Measurements from ENCODE around the gene CAMK4. TPM values are rescaled to one million over a fixed set of nuclear protein-coding genes. Genes with fewer than 3 reads are reported as not detected.

Gene CAMK4
- total and polyA plus RNA-seq, 2 donors: 30.7 to 107 TPM

DNA sequence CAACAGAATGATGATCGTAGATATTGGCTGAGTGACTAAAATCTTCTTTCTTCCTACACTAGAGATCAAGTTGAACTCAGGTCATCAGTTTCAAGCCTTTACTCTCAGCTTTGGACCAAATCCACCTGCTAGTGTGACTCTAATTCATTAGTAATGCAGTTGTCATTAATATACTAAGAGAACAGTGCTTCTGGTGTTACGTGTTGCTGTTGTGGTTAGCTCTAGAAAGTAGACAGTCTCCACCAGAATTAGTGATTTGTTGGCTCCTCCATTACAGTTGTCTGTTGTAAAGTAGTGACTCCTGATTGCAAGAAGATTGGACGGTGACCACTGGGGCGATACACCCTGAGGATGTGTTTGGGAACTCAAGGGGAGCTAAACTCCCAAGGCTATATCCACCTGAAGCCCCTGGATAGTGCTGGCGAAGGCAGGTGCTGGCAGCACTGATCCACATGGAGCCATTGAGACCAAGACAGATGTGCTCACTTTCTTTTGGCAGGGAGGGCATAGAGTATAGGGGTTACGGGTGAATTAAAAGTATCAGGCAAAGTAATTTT is 3.1 kb downstream of the CAMK4 start:
- peaks cover 0 to 4% of the 10 kb centered on the region in 2 donors for H3K36me3 ChIP-seq (ENCODE audit: control insufficient read depth in 2 of 2, insufficient read depth in 2 of 2, low read length in 1 of 2)
- no peak for DNase-seq (ENCODE audit: low read depth in 6 of 9, low spot score in 9 of 9)
- H3K4me3 ChIP-seq (ENCODE audit: low read length in 2 of 2): peak overlapping the region; percentile 64 to 96
- H3K4me1 ChIP-seq (ENCODE audit: control insufficient read depth in 2 of 2, insufficient read depth in 2 of 2, low read length in 2 of 2): peaks cover 24 to 44% of the 10 kb centered on the region in 2 donors
- peaks cover 0 to 5% of the 10 kb centered on the region in 2 donors for H3K27me3 ChIP-seq (ENCODE audit: control insufficient read depth in 2 of 2, insufficient read depth in 1 of 2, low read length in 1 of 2)
- peak overlapping the region; percentile 81 to 98 for H3K27ac ChIP-seq (ENCODE audit: low read depth in 1 of 2, low read length in 1 of 2)
- no peaks in the 10 kb centered on the region for H3K9me3 ChIP-seq (ENCODE audit: control insufficient read depth in 2 of 2, insufficient read depth in 1 of 2, low read length in 1 of 2)
- 74% methylated on average over 6 of the region's 6 CpGs for WGBS

DNA sequence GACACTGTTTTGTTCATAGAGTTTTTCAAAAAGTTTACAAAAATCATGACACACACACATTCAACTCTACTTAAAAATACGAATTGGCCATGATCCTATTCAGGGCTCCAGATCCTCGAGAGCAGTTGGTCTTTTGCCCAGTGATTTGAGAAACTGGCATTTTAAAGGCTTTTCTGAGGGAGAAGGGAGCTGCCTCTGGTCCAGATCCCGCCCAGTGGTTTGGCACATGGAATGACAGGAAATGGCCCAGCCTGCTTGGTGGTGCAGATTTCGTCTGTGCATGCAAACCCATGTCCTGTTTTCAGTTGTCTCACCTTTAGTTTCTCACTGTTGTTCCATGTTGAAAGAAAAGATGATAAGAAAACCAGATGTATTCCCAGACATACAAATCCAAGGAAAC is 3.6 kb downstream of the CAMK4 start:
- peaks cover 0 to 4% of the 10 kb centered on the region in 2 donors for H3K36me3 ChIP-seq (ENCODE audit: control insufficient read depth in 2 of 2, insufficient read depth in 2 of 2, low read length in 1 of 2)
- no peaks in the 10 kb centered on the region for H3K9me3 ChIP-seq (ENCODE audit: control insufficient read depth in 2 of 2, insufficient read depth in 1 of 2, low read length in 1 of 2)
- peak overlapping the region; percentile 64 to 96 for H3K4me3 ChIP-seq (ENCODE audit: low read length in 2 of 2)
- DNase-seq (ENCODE audit: low read depth in 6 of 9, low spot score in 9 of 9): peak in 3 of 9 donors; percentile 41 to 75 (median 45)
- peaks cover 28 to 45% of the 10 kb centered on the region in 2 donors for H3K4me1 ChIP-seq (ENCODE audit: control insufficient read depth in 2 of 2, insufficient read depth in 2 of 2, low read length in 2 of 2)
- H3K27ac ChIP-seq (ENCODE audit: low read depth in 1 of 2, low read length in 1 of 2): peak overlapping the region; percentile 90 to 98
- 50% methylated on average over 4 of the region's 4 CpGs for WGBS
- peaks cover 0 to 5% of the 10 kb centered on the region in 2 donors for H3K27me3 ChIP-seq (ENCODE audit: control insufficient read depth in 2 of 2, insufficient read depth in 1 of 2, low read length in 1 of 2)

DNA sequence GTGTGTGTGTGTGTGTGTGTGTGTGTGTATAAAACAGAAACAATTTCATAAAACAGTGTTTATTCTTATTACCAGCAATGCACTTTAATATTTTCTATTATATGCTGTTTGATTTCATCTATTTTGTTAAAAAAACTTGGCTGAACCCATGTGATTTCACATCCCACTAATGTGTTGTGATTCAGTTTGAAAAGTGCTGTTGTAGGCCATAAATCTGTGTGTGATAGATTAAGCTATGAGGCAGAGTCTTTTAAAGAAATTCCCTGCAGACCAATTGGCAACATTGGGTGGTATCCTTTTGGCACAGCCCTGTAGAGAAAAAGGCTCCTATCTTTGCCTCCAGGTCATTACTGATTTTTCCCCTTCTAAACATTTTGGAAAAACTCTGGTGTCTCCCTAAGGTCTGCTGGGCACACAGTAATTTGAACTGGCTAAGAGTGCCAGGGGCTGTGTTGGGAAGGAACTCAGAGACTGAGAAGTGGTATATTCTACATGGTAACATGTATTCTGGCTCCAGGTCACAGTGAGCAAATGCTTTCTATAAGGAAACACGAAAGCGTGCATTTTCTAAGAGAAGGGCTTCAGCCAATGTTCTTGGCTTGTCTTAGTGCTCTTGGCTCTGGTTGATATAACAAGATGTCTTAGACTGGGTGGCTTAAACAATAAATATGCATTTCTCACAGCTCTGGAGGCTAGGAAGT is 4.5 kb downstream of the CAMK4 start:
- peaks cover 0 to 4% of the 10 kb centered on the region in 2 donors for H3K36me3 ChIP-seq (ENCODE audit: control insufficient read depth in 2 of 2, insufficient read depth in 2 of 2, low read length in 1 of 2)
- H3K27me3 ChIP-seq (ENCODE audit: control insufficient read depth in 2 of 2, insufficient read depth in 1 of 2, low read length in 1 of 2): peaks cover 0 to 5% of the 10 kb centered on the region in 2 donors
- no peaks in the 10 kb centered on the region for H3K9me3 ChIP-seq (ENCODE audit: control insufficient read depth in 2 of 2, insufficient read depth in 1 of 2, low read length in 1 of 2)
- 80% methylated on average over 2 of the region's 2 CpGs for WGBS
- H3K4me3 ChIP-seq (ENCODE audit: low read length in 2 of 2): peak overlapping the region; percentile 45 to 96
- peak overlapping the region; percentile 95 to 98 for H3K27ac ChIP-seq (ENCODE audit: low read depth in 1 of 2, low read length in 1 of 2)
- DNase-seq (ENCODE audit: low read depth in 6 of 9, low spot score in 9 of 9): peak in 1 of 9 donors; percentile 44
- peaks cover 21 to 44% of the 10 kb centered on the region in 2 donors for H3K4me1 ChIP-seq (ENCODE audit: control insufficient read depth in 2 of 2, insufficient read depth in 2 of 2, low read length in 2 of 2)

DNA sequence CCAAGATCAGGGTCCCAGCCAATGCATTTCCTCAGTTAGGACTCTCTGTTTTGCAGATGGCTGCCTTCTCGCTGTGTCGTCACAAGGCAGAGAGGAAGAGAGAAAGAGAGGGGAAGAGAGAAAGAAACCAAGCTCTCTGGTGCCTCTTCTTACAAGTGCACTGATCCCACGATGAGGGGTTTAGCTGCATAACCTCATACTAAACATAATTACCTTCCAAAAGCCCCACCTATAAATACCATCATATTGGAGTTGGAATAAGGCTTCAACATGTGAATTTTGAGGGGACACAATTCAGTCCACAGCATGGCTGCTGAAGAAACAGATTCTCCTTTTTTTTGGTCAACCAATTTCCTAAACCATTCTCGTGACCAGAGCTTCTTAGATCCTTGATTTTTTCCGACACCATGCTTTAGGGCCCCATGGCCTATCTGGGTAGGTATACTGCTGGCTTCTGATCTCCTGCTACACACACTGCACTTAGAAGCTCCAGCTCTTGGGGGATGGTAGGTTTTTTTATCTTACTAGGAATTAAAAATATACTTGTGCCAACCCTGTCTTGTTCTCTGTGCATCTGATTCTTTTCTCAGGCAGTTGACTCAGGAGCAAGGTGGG is 5.1 kb downstream of the CAMK4 start:
- 40% methylated on average over 5 of the region's 5 CpGs for WGBS
- DNase-seq (ENCODE audit: low read depth in 6 of 9, low spot score in 9 of 9): peak in 2 of 9 donors; percentile 49 to 82
- H3K4me1 ChIP-seq (ENCODE audit: control insufficient read depth in 2 of 2, insufficient read depth in 2 of 2, low read length in 2 of 2): peaks cover 23 to 46% of the 10 kb centered on the region in 2 donors
- H3K27ac ChIP-seq (ENCODE audit: low read depth in 1 of 2, low read length in 1 of 2): peak overlapping the region; percentile 95 to 98
- H3K36me3 ChIP-seq (ENCODE audit: control insufficient read depth in 2 of 2, insufficient read depth in 2 of 2, low read length in 1 of 2): peaks cover 0 to 4% of the 10 kb centered on the region in 2 donors
- peaks cover 0 to 5% of the 10 kb centered on the region in 2 donors for H3K27me3 ChIP-seq (ENCODE audit: control insufficient read depth in 2 of 2, insufficient read depth in 1 of 2, low read length in 1 of 2)
- no peaks in the 10 kb centered on the region for H3K9me3 ChIP-seq (ENCODE audit: control insufficient read depth in 2 of 2, insufficient read depth in 1 of 2, low read length in 1 of 2)
- peak overlapping the region; percentile 45 to 96 for H3K4me3 ChIP-seq (ENCODE audit: low read length in 2 of 2)

DNA sequence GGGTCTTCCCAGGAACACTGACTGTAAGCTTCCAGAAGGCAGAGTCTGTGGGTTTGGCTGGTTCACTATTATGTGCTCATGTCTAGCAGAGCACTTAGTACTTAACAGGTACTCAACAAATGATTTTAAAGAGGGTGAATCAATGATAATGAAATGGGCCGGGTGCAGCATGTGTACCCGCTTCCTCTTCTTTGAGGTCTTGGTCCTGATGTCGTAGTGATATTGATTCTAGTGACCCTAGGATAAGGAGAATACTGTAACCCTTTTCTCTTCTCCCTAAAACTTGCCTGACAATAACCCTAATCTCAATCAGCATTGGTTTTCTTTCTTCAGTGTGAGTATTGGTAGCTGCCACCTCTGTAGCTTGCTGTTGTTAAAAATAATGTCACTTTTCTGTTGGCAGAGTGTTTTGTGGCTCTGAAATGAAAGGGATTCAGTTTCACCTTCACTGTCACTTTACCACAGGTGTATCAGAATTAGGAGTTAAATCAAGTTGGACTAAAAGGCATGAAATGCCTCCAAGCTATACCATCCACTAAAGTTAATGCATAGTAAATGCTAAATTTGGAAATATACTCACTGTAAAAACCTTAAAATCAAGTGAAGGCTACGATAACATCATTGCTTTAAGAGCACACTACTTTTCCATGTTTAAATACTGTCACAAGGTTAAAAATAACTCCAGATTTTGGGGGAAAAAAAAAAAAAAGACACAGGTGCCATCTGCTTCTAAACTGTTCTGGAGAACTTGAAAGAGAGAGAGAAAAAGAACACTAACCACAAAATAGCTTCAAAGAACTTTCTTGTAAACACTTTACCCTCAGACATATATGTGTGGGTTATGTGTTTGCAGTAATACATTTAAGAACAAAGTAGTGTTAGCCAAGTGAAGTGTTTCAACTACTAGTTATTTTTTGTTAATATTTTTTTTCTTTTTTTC is 6.0 kb downstream of the CAMK4 start:
- Histone ChIP-seq H3K36me3 (ENCODE audit: control insufficient read depth in 2 of 2, insufficient read depth in 2 of 2, low read length in 1 of 2) (peaks cover 0 to 4% of the 10 kb centered on the region in 2 donors), H3K4me1 (ENCODE audit: control insufficient read depth in 2 of 2, insufficient read depth in 2 of 2, low read length in 2 of 2) (peaks cover 28 to 51% of the 10 kb centered on the region in 2 donors), H3K9me3 (ENCODE audit: control insufficient read depth in 2 of 2, insufficient read depth in 1 of 2, low read length in 1 of 2) (no peaks in the 10 kb centered on the region), H3K27me3 (ENCODE audit: control insufficient read depth in 2 of 2, insufficient read depth in 1 of 2, low read length in 1 of 2) (no peaks in the 10 kb centered on the region), H3K4me3 (ENCODE audit: low read length in 2 of 2) (peak overlapping the region; percentile 45 to 96), H3K27ac (ENCODE audit: low read depth in 1 of 2, low read length in 1 of 2) (peak overlapping the region; percentile 95 to 98)
- 11% methylated on average over 4 of the region's 4 CpGs for WGBS
- peak in 7 of 9 donors; percentile 84 to 97 (median 88) for DNase-seq (ENCODE audit: low read depth in 6 of 9, low spot score in 9 of 9)

DNA sequence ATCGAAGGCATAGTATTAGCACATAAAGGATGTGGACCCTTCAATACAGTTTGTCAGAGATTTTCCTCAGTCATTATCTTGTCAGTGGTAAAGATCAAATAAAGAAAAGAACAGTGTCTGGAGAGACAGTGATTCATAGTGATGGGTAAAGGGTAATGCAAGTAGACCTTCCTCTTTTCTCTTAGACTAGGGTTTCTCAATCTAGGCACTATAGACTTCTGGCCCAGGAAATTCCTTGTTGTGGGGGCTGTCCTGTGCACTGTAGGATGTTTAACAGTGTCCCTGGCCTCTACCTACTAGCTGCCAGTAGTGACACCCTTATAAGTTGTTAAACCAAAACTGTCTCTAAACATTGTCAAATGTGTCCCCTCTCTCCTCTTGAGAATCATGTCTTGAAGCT is 6.9 kb downstream of the CAMK4 start:
- Histone ChIP-seq H3K36me3 (ENCODE audit: control insufficient read depth in 2 of 2, insufficient read depth in 2 of 2, low read length in 1 of 2) (peaks cover 0 to 4% of the 10 kb centered on the region in 2 donors), H3K27ac (ENCODE audit: low read depth in 1 of 2, low read length in 1 of 2) (peak overlapping the region; percentile 85 to 98), H3K27me3 (ENCODE audit: control insufficient read depth in 2 of 2, insufficient read depth in 1 of 2, low read length in 1 of 2) (no peaks in the 10 kb centered on the region), H3K4me1 (ENCODE audit: control insufficient read depth in 2 of 2, insufficient read depth in 2 of 2, low read length in 2 of 2) (peaks cover 38 to 61% of the 10 kb centered on the region in 2 donors), H3K4me3 (ENCODE audit: low read length in 2 of 2) (peak overlapping the region; percentile 4 to 33), H3K9me3 (ENCODE audit: control insufficient read depth in 2 of 2, insufficient read depth in 1 of 2, low read length in 1 of 2) (no peaks in the 10 kb centered on the region)
- WGBS: 82% methylated on average over 1 of the region's 1 CpG
- peak in 1 of 9 donors; percentile 69 for DNase-seq (ENCODE audit: low read depth in 6 of 9, low spot score in 9 of 9)

DNA sequence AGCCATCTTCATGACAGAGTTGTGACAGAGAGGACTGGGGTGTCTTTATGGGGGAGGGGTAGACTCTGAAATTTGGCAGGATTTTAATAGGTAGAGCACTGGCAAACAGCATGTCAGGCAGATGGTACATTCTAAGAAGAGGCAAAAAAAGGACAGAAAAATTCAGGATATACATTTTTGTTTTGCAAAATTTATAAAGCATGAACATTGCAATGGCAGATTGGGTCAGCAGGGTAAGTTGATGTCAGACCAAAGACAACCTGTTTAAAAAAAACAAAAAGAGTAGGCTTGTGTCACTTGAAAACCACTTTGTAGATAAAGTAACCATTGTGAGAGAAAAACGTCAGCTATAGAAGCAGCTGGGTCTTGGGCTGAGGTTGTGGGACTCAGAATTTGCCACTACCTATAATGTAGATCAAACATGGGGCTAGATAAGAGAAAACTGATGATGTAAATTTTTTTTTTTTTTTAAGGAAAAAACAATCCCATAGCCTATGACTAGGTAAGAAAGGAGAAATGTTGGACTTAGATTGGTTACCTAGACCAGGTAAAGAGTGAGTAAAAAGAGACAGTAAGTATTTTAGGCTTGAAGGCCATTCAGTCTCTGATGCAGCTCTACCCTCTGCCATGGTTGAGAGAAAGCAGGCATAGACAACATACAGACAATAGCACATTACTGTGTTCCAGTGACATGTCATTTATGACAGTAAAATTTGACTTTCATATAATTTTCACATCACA is 8.3 kb downstream of the CAMK4 start:
- Histone ChIP-seq H3K4me1 (ENCODE audit: control insufficient read depth in 2 of 2, insufficient read depth in 2 of 2, low read length in 2 of 2) (peaks cover 46 to 69% of the 10 kb centered on the region in 2 donors), H3K27ac (ENCODE audit: low read depth in 1 of 2, low read length in 1 of 2) (peak overlapping the region; percentile 84 to 98), H3K27me3 (ENCODE audit: control insufficient read depth in 2 of 2, insufficient read depth in 1 of 2, low read length in 1 of 2) (no peaks in the 10 kb centered on the region), H3K9me3 (ENCODE audit: control insufficient read depth in 2 of 2, insufficient read depth in 1 of 2, low read length in 1 of 2) (no peaks in the 10 kb centered on the region), H3K4me3 (ENCODE audit: low read length in 2 of 2) (peak overlapping the region; percentile 1 to 24), H3K36me3 (ENCODE audit: control insufficient read depth in 2 of 2, insufficient read depth in 2 of 2, low read length in 1 of 2) (peaks cover 0 to 4% of the 10 kb centered on the region in 2 donors)
- 3% methylated on average over 1 of the region's 1 CpG for WGBS
- DNase-seq (ENCODE audit: low read depth in 6 of 9, low spot score in 9 of 9): peak in 2 of 9 donors; percentile 61 to 85

DNA sequence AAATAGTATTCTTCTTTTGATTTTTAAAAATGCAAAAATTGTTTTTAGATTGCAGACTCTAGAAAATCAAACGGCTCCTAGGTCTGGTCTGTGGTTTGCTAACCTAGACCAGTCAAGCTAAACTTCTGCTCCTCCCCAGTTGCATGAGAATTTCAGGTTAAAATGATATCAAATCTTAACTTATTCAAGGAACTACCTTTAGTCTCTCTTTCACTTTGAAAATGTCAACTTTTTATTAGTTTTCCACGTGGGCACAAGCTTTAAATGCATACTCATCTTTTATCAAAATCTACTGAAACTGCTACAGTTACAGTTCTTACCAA is 8.8 kb downstream of the CAMK4 start:
- WGBS: 11% methylated on average over 2 of the region's 2 CpGs
- H3K27me3 ChIP-seq (ENCODE audit: control insufficient read depth in 2 of 2, insufficient read depth in 1 of 2, low read length in 1 of 2): no peaks in the 10 kb centered on the region
- peaks cover 45 to 70% of the 10 kb centered on the region in 2 donors for H3K4me1 ChIP-seq (ENCODE audit: control insufficient read depth in 2 of 2, insufficient read depth in 2 of 2, low read length in 2 of 2)
- H3K9me3 ChIP-seq (ENCODE audit: control insufficient read depth in 2 of 2, insufficient read depth in 1 of 2, low read length in 1 of 2): no peaks in the 10 kb centered on the region
- peak overlapping the region; percentile 38 to 98 for H3K27ac ChIP-seq (ENCODE audit: low read depth in 1 of 2, low read length in 1 of 2)
- H3K36me3 ChIP-seq (ENCODE audit: control insufficient read depth in 2 of 2, insufficient read depth in 2 of 2, low read length in 1 of 2): peaks cover 0 to 4% of the 10 kb centered on the region in 2 donors
- peak overlapping the region; percentile 1 to 20 for H3K4me3 ChIP-seq (ENCODE audit: low read length in 2 of 2)
- DNase-seq (ENCODE audit: low read depth in 6 of 9, low spot score in 9 of 9): no peak
